ENCODE data around the gene MYCBP. TPM values are rescaled to one million over a fixed set of nuclear protein-coding genes. Genes with fewer than 3 reads are reported as not detected.

The MYCBP gene
- total and polyA plus RNA-seq, 2 of the 13 experiments (the other 11 are each of a cell fraction or from before 2014, with no cell fraction given), result 11.4 to 30.4 TPM

- TF ChIP-seq MYC (CRISPR knock-in tag; IDR thresholded peaks at IDR 0.05; ENCODE audit: borderline replicate concordance), result peak; percentile 80
- peak; percentile 37 for TF ChIP-seq MED8 (CRISPR knock-in tag; IDR thresholded peaks at IDR 0.05; ENCODE audit: insufficient replicate concordance)
- no peak for TF ChIP-seq ZNF660 (CRISPR knock-in tag; IDR thresholded peaks at IDR 0.05; ENCODE audit: borderline replicate concordance, low read depth)
- peak; percentile 94 for TF ChIP-seq SP2 (CRISPR knock-in tag; IDR thresholded peaks at IDR 0.05)
- no peak for TF ChIP-seq PLRG1 (conservative IDR thresholded peaks at IDR 0.05)
- no peak for TF ChIP-seq TERF1 (CRISPR knock-in tag; IDR thresholded peaks at IDR 0.05)
- TF ChIP-seq ZNF703 (CRISPR knock-in tag; IDR thresholded peaks at IDR 0.05; ENCODE audit: borderline replicate concordance), result no peak
- TF ChIP-seq PAF1 (CRISPR knock-in tag; IDR thresholded peaks at IDR 0.05), result no peak
- no peak for TF ChIP-seq HNF4G (IDR thresholded peaks at IDR 0.05; ENCODE audit: borderline replicate concordance, low read depth, low read length)
- no peak for TF ChIP-seq HNF4G (CRISPR knock-in tag; IDR thresholded peaks at IDR 0.05; ENCODE audit: borderline replicate concordance, low read depth)
- TF ChIP-seq HMG20B (CRISPR knock-in tag; conservative IDR thresholded peaks at IDR 0.05), result no peak
- TF ChIP-seq ZNF747 (CRISPR knock-in tag; IDR thresholded peaks at IDR 0.05; ENCODE audit: borderline replicate concordance), result no peak; the same call in 1 of the 2 replicates
- no peak for TF ChIP-seq SMYD3 (CRISPR knock-in tag; IDR thresholded peaks at IDR 0.05)
- no peak for TF ChIP-seq IKZF4 (CRISPR knock-in tag; IDR thresholded peaks at IDR 0.05; ENCODE audit: borderline replicate concordance, low read depth, not compliant biosample characterization)
- TF ChIP-seq XBP1 (CRISPR knock-in tag; IDR thresholded peaks at IDR 0.05), result no peak
- no peak for TF ChIP-seq THAP8 (CRISPR knock-in tag; IDR thresholded peaks at IDR 0.05; ENCODE audit: borderline replicate concordance)
- TF ChIP-seq SKIL (CRISPR knock-in tag; IDR thresholded peaks at IDR 0.05; ENCODE audit: borderline replicate concordance), result no peak
- peak; percentile 70 for TF ChIP-seq FOSL2 (CRISPR knock-in tag; IDR thresholded peaks at IDR 0.05)
- TF ChIP-seq CHD4 (IDR thresholded peaks at IDR 0.05; ENCODE audit: borderline replicate concordance, low read length), result no peak
- no peak for TF ChIP-seq ZNF776 (CRISPR knock-in tag; IDR thresholded peaks at IDR 0.05)
Measured at GRCh38 chr1:38859561-38860453, 13.3 kb downstream of the MYCBP start, which contains the start of gene RRAGC (continued).

All from HepG2 (cell line).